HG03039 (cell line): ENCODE results near the gene CCDC34.

Source experiments
- ATAC-seq: cut with Tn5 transposase; IDR thresholded peaks from one replicate; pipeline ENCODE4 v1.9.1; 2021; ENCODE audit warnings: mild to moderate bottlenecking, moderate library complexity; ENCODE audit not compliant: unreplicated experiment

The CCDC34 gene

DNA sequence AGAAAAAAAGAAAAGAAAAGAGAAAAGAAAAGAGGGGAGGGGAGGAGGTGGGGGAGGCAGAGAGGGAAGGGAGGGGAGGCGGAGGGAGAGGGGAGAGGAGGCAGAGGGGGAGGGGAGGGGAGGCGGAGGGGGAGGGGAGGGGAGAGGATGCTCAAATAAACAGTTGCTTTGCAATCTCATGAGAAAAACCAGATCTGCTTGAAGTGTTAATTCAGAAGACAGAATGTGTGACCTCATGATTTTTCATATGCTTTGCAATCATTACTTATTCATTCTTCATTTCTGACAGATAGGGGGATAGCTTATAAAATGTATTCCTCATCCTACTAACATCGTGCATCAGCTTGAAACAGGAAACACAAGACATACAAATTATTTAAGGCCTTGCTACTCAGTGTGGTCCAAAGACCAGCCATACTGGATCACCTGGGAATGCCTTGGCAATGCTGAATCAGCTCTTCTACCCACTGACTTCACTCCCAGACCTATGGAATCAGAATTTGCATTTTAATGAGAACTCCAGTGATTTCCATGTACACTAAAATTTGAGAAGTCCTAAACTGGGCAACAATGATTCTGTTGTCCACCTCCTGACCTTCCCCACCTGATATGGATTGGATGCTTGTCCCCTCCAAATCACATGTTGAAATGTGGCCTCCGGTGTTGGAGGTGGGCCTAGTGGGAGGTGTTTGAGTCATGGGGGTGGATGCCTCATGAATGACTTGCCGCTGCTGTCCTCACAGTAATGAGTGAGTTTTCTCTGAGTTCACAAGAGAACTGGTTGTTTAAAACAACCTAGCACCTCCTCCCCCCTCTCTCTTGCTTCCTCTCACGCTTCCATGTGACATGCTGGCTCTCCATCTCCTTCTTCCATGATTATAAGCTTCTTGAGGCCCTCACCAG lies 69.2 kb downstream of the CCDC34 start:
- ATAC-seq = no peak

DNA sequence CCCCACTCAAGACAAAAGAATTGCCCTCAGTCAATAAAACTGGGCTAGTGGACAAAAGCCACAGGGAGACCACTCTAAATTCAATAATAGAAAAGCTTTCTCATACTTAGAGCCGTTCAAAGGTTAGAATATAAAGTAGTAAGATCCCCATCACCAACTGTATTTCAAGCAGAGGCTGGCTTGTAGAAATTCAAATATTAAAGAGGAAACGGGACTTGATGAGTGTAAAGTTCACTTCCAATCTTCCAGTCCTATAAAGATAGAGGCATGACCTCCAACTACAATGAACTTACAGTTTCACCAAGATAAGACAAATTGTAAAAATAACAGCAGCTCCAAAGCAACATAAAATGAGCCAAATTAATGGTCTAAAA lies 70.4 kb downstream of the CCDC34 start:
- ATAC-seq = no peak

DNA sequence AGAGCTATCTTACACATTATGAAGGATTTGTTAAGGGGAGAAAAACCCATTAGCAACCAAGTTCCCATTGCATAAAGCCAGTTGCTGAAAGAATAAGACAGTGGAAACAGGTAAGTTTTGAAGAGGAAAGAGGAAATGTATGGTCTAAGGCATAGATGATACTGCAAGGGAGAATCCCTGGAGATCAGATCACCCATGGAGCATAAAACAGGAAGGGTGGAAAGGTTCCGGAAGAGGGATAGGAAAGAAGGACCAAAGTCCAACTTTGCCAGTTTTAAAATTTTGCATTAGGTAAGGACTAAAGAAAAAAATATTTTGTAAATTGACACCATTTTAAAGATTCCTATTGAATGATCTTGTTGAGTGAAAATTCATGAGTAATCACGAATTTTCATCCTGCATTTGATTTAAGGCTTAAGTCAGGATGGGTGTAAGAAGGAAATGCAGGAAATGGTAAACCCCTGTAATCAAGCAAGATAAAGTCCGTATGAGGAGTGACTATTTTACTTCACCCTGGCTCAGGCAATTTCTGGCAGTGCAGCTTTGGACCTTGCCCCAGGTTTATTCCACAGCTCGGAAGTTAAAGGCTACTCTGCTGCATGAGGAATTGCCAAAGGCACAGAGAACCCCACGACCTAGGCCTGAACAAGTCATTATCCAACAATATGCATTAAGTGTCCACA lies 70.9 kb downstream of the CCDC34 start:
- no peak for ATAC-seq

DNA sequence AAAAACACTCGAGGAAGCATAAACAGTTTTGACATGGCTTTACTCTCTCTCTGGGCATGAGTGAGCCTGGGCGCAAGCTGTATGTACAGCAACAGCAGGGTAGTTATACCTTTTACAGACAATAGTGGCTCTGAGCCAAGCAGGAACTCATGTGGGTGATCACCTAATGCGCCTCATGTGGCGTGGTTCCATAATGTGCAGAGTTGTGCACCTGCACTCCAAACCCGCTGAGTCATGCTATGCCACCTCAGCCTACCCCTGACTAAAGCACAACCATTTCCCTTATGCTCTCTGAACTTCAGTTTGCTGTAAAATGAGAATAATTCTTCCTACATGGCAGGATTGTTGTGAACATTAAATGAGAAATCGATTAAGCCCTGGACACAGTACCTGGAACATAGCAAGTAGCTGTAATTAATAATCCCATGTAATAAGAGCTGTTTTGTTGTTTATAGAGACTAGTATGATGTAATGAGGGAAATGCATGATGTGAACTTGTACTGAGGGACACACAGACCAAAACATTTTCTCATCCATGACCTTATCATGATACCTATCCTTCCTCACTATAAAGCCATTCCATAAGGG lies 71.6 kb downstream of the CCDC34 start:
- no peak for ATAC-seq

DNA sequence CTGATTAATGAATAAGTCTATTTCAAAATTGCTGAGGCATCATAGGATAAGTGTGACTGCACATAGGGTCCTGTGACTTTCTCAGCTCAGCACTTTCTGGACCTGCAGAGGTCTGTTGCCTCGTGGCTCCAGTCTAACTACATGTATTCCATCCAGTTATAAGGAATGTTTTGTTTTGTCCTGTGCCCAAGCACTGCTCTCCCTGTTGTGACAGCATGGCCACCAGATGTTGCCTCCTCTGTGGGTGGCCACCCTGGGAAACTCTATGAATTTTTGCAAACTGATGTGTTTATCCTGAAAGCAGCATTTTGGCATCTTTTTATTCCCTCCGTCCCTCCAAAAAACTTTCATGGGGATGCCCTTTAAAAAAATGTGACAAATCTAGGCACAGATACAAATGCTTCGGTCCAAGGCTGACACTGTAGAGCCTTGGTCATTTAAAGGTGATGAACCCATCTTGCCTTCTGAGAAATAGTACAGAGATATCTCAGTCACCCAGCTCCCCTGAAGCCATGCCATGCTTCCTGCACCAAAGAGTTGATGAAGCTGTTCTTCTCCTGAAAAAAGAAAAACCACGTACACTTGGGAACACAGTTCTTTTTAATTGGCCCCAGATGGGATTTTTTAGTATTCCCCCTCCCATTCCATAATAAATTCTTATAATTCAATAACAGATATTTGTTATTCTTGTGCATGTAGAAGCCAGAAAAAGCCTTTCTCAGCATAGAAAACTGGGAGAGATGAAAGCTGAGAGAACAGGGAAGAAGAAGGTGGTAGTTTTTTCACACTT lies 72.6 kb downstream of the CCDC34 start:
- ATAC-seq = no peak
